ENCODE measurements around the gene KHK. TPM values are rescaled to one million over a fixed set of nuclear protein-coding genes. Genes with fewer than 3 reads are reported as not detected.

The KHK gene
- total RNA-seq, 4 donors from 2014 or later, result 5.1 to 12.2 (median 9.1) TPM

- no peaks in the 10 kb centered on the region for H3K27me3 ChIP-seq
- TF ChIP-seq CTCF (IDR thresholded peaks at IDR 0.05), result no peak
- TF ChIP-seq POLR2A (IDR thresholded peaks at IDR 0.05), result peak in 1 of 2 donors; percentile 3
- 56 to 60% methylated on average over 30 to 33 of the region's 33 CpGs for WGBS, 2 donors
- no peaks in the 10 kb centered on the region for H3K9me3 ChIP-seq
- DNase-seq (ENCODE audit: low spot score in 2 of 2), result no peak
- peak overlapping the region in 3 of 4 donors; percentile 7 to 96 (median 86) for H3K27ac ChIP-seq
- H3K4me1 ChIP-seq, result peaks cover 0 to 20% (median 12%) of the 10 kb centered on the region in 4 donors
- H3K36me3 ChIP-seq, result peaks cover 0 to 29% (median 9%) of the 10 kb centered on the region in 3 donors
- H3K4me3 ChIP-seq, result peak overlapping the region in 3 of 4 donors; percentile 70 to 100 (median 90)
These were observed 48.4 kb downstream of the KHK start for GRCh38 chr2:27134781-27135477.

GRCh38 chr2:27135478-27135955 lies 48.9 kb downstream of the KHK start:
- Histone ChIP-seq H3K27me3 (no peaks in the 10 kb centered on the region), H3K9me3 (no peaks in the 10 kb centered on the region), H3K27ac (no peak overlapping the region), H3K4me1 (peaks cover 0 to 20% (median 12%) of the 10 kb centered on the region in 4 donors), H3K4me3 (no peak overlapping the region), H3K36me3 (peaks cover 0 to 23% (median 9%) of the 10 kb centered on the region in 3 donors)
- 87 to 90% methylated on average over 12 of the region's 12 CpGs for WGBS, 2 donors
- TF ChIP-seq POLR2A (IDR thresholded peaks at IDR 0.05), result no peak
- no peak for TF ChIP-seq EP300 (IDR thresholded peaks at IDR 0.05)
- no peak for TF ChIP-seq CTCF (IDR thresholded peaks at IDR 0.05)
- DNase-seq (ENCODE audit: low spot score in 2 of 2), result no peak

GRCh38 chr2:27136751-27137150 lies 50.2 kb downstream of the KHK start:
- TF ChIP-seq EP300 (IDR thresholded peaks at IDR 0.05) (no peak), CTCF (IDR thresholded peaks at IDR 0.05) (no peak), POLR2A (IDR thresholded peaks at IDR 0.05) (no peak)
- peaks cover 0 to 20% (median 12%) of the 10 kb centered on the region in 4 donors for H3K4me1 ChIP-seq
- H3K4me3 ChIP-seq, result no peak overlapping the region
- H3K36me3 ChIP-seq, result peaks cover 0 to 10% (median 0%) of the 10 kb centered on the region in 3 donors
- H3K9me3 ChIP-seq, result no peaks in the 10 kb centered on the region
- 85 to 87% methylated on average over 7 of the region's 7 CpGs for WGBS, 2 donors
- H3K27ac ChIP-seq, result no peak overlapping the region
- no peaks in the 10 kb centered on the region for H3K27me3 ChIP-seq
- no peak for DNase-seq (ENCODE audit: low spot score in 2 of 2)

GRCh38 chr2:27137322-27137935 lies 50.9 kb downstream of the KHK start:
- Histone ChIP-seq H3K9me3 (no peaks in the 10 kb centered on the region), H3K27me3 (no peaks in the 10 kb centered on the region), H3K36me3 (peaks cover 0 to 4% (median 0%) of the 10 kb centered on the region in 3 donors), H3K4me3 (no peak overlapping the region), H3K4me1 (peaks cover 0 to 15% (median 11%) of the 10 kb centered on the region in 4 donors), H3K27ac (no peak overlapping the region)
- TF ChIP-seq EP300 (IDR thresholded peaks at IDR 0.05) (no peak), POLR2A (IDR thresholded peaks at IDR 0.05) (no peak), CTCF (IDR thresholded peaks at IDR 0.05) (no peak)
- DNase-seq (ENCODE audit: low spot score in 2 of 2), result no peak
- WGBS, 2 donors, result 89% methylated on average over 14 to 18 of the region's 21 CpGs

- DNase-seq (ENCODE audit: low spot score in 2 of 2), result no peak
- 71 to 77% methylated on average over 7 of the region's 7 CpGs for WGBS, 2 donors
- no peaks in the 10 kb centered on the region for H3K9me3 ChIP-seq
- TF ChIP-seq POLR2A (IDR thresholded peaks at IDR 0.05) (no peak), EP300 (IDR thresholded peaks at IDR 0.05) (no peak), CTCF (IDR thresholded peaks at IDR 0.05) (no peak)
- no peaks in the 10 kb centered on the region for H3K27me3 ChIP-seq
- no peaks in the 10 kb centered on the region for H3K36me3 ChIP-seq
- H3K4me1 ChIP-seq, result peaks cover 0 to 10% (median 7%) of the 10 kb centered on the region in 4 donors
- no peak overlapping the region for H3K4me3 ChIP-seq
- no peak overlapping the region for H3K27ac ChIP-seq
These were observed 51.5 kb downstream of the KHK start for GRCh38 chr2:27138111-27138510.
